Amniotic epithelial cell (primary cell): ENCODE measurements around the gene BSDC1.
"Not testable (repeated sequence)": the region's sequence is repeated elsewhere in the genome, so short reads cannot be mapped to it uniquely, and the experiment has no call there.

Experiments used
- DNase-seq: peaks from one replicate; pipeline ENCODE4 v3.0.0-alpha.2; 2010; ENCODE audit warnings: low read depth

Gene BSDC1

GRCh38 chr1:32394141-32394889 lies at the start of gene BSDC1:
TSS of gene BSDC1 (minus strand) at chr1:32394441. CDS start at chr1:32394414, 27 bp downstream.
- DNase-seq = peak; percentile 96

- DNase-seq = not testable (repeated sequence)
Measured at GRCh38 chr1:32441467-32441866, 47.2 kb upstream of the BSDC1 start.

GRCh38 chr1:32438777-32439176 lies 44.5 kb upstream of the BSDC1 start:
- not testable (repeated sequence) for DNase-seq

GRCh38 chr1:32438136-32438535 lies 43.9 kb upstream of the BSDC1 start:
- no peak for DNase-seq

GRCh38 chr1:32431736-32432400 lies 37.6 kb upstream of the BSDC1 start:
- DNase-seq = no peak

- DNase-seq = no peak
Measured at GRCh38 chr1:32427264-32427963, 33.2 kb upstream of the BSDC1 start.

- no peak for DNase-seq
Measured at GRCh38 chr1:32426489-32427255, 32.4 kb upstream of the BSDC1 start.

GRCh38 chr1:32421775-32422174 lies 27.5 kb upstream of the BSDC1 start:
- no peak for DNase-seq

- no peak for DNase-seq
Measured at GRCh38 chr1:32414186-32414886, 20.1 kb upstream of the BSDC1 start.

- DNase-seq = peak; percentile 52
Measured at GRCh38 chr1:32413507-32414185, 19.4 kb upstream of the BSDC1 start.

GRCh38 chr1:32411261-32411660 lies 17.0 kb upstream of the BSDC1 start:
- DNase-seq = no peak

GRCh38 chr1:32406629-32407111 lies 12.4 kb upstream of the BSDC1 start:
- DNase-seq = no peak

GRCh38 chr1:32405672-32406467 lies 11.6 kb upstream of the BSDC1 start:
- DNase-seq = no peak

- DNase-seq = peak; percentile 73
Measured at GRCh38 chr1:32404946-32405345, 10.7 kb upstream of the BSDC1 start.

GRCh38 chr1:32400876-32401631 lies 6.8 kb upstream of the BSDC1 start:
- DNase-seq = peak; percentile 95

GRCh38 chr1:32399843-32400242 lies 5.6 kb upstream of the BSDC1 start:
- no peak for DNase-seq

- peak; percentile 40 for DNase-seq
Measured at GRCh38 chr1:32398401-32398800, 4.2 kb upstream of the BSDC1 start.

- DNase-seq = not testable (repeated sequence)
Measured at GRCh38 chr1:32396524-32396923, 2.3 kb upstream of the BSDC1 start.

- DNase-seq = peak; percentile 19
Measured at GRCh38 chr1:32394890-32395432, 720 bp upstream of the BSDC1 start.
